ENCODE data around the gene TLR1. TPM values are rescaled to one million over a fixed set of nuclear protein-coding genes. Genes with fewer than 3 reads are reported as not detected.

TLR1 gene
- not detected for polyA plus RNA-seq (2012; ENCODE audit: insufficient read depth, insufficient read length, low read depth)

GRCh38 chr4:38804654-38805295 is at the start of gene TLR1:
TLR1 (minus strand) TSS chr4:38804791; CDS start chr4:38798831, 5,960 bp downstream.
- Histone ChIP-seq H3K4me3 (ENCODE audit: low read depth, low read length) (no peak within 1 kb of the TSS), H3K27me3 (no peaks in the 10 kb centered on the region), H3K36me3 (no peaks in the 10 kb centered on the region), H3K4me1 (no peaks in the 10 kb centered on the region), H3K9me3 (no peaks in the 10 kb centered on the region)
- no peak for DNase-seq
- peak; percentile 55 for TF ChIP-seq CTCF (IDR thresholded peaks at IDR 0.05; ENCODE audit: low read depth, low read length)

GRCh38 chr4:38846015-38846414 is 41.4 kb upstream of the TLR1 start:
- peaks cover 7% of the 10 kb centered on the region for H3K27me3 ChIP-seq
- H3K36me3 ChIP-seq: no peaks in the 10 kb centered on the region
- no peaks in the 10 kb centered on the region for H3K4me1 ChIP-seq
- no peak for DNase-seq
- no peaks in the 10 kb centered on the region for H3K9me3 ChIP-seq
- no peak overlapping the region for H3K4me3 ChIP-seq (ENCODE audit: low read depth, low read length)
- no peak for TF ChIP-seq CTCF (IDR thresholded peaks at IDR 0.05; ENCODE audit: low read depth, low read length)

- Histone ChIP-seq H3K9me3 (no peaks in the 10 kb centered on the region), H3K4me1 (no peaks in the 10 kb centered on the region), H3K4me3 (ENCODE audit: low read depth, low read length) (no peak overlapping the region), H3K27me3 (peaks cover 12% of the 10 kb centered on the region), H3K36me3 (no peaks in the 10 kb centered on the region)
- no peak for DNase-seq
- no peak for TF ChIP-seq CTCF (IDR thresholded peaks at IDR 0.05; ENCODE audit: low read depth, low read length)
These were observed 38.4 kb upstream of the TLR1 start for GRCh38 chr4:38842994-38843393.

DNA sequence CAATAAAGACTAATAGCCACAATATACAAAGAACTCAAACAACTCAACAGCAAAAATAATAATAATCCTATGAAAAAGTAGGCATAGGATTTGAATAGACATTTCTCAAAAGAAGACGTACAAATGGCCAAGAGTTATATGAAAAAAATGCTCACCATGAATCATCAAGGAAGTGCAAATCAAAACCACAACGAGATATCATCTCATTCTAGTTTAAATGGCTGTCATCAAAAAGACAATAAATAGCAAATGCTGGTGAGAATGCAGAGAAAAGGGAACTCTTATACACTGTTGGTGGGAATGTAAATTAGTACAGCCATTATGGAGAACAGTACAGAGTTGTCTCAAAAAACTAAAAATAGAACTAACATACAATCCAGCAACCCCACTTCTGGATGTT is 33.3 kb upstream of the TLR1 start:
- Histone ChIP-seq H3K27me3 (peaks cover 12% of the 10 kb centered on the region; the same call in 1 of the 2 replicates), H3K4me1 (no peaks in the 10 kb centered on the region), H3K9me3 (no peaks in the 10 kb centered on the region; the same call in 1 of the 2 replicates), H3K36me3 (no peaks in the 10 kb centered on the region), H3K4me3 (ENCODE audit: low read depth, low read length) (no peak overlapping the region)
- no peak for DNase-seq
- no peak for TF ChIP-seq CTCF (IDR thresholded peaks at IDR 0.05; ENCODE audit: low read depth, low read length)

DNA sequence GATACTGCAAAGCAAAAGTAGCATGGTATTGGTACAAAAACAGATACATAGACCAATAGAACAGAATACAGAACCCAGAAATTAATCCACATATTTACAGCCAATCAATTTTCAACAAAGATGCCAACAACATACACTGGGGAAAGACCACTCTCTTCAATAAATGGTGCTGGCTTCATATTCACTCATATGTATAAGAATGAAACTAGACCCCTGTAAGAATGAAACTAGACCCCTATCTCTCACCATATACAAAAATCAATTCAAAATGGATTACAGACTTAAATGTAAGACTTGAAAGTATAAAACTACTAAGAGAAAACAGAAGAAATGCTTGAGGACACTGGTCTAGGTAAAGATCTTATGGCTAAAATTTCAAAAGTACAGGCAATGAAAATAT is 32.7 kb upstream of the TLR1 start:
- H3K4me3 ChIP-seq (ENCODE audit: low read depth, low read length): no peak overlapping the region
- H3K9me3 ChIP-seq: no peaks in the 10 kb centered on the region; the same call in 1 of the 2 replicates
- no peak for TF ChIP-seq CTCF (IDR thresholded peaks at IDR 0.05; ENCODE audit: low read depth, low read length)
- peaks cover 10% of the 10 kb centered on the region; the same call in 1 of the 2 replicates for H3K27me3 ChIP-seq
- no peaks in the 10 kb centered on the region for H3K4me1 ChIP-seq
- H3K36me3 ChIP-seq: no peaks in the 10 kb centered on the region
- DNase-seq: no peak

- Histone ChIP-seq H3K4me3 (ENCODE audit: low read depth, low read length) (no peak overlapping the region), H3K9me3 (no peaks in the 10 kb centered on the region; the same call in 1 of the 2 replicates), H3K36me3 (no peaks in the 10 kb centered on the region), H3K4me1 (no peaks in the 10 kb centered on the region), H3K27me3 (peaks cover 8% of the 10 kb centered on the region; the same call in 1 of the 2 replicates)
- no peak for TF ChIP-seq CTCF (IDR thresholded peaks at IDR 0.05; ENCODE audit: low read depth, low read length)
- DNase-seq: no peak
These were observed 30.0 kb upstream of the TLR1 start for GRCh38 chr4:38834570-38834969.

Measured in BE2C (cell line).